Neural progenitor cell (in vitro differentiated cells): ENCODE results near the gene CAMK2A. TPM values are rescaled to one million over a fixed set of nuclear protein-coding genes. Genes with fewer than 3 reads are reported as not detected.

Source experiments
- DNase-seq: peaks from one replicate; pipeline ENCODE4 v3.0.0-alpha.2; 2016; ENCODE audit warnings: low spot score
- H2AFZ ChIP-seq: fragments of 200-600 bp; sonication (generic); replicated peaks from 2 replicates; pipeline ENCODE4 v1.6.1; 2016; ENCODE audit warnings: antibody characterized with exemption
- H3F3A ChIP-seq: fragments of 200-600 bp; sonication (generic); 2 replicates; pipeline ENCODE4 v1.6.1; 2016; ENCODE audit warnings: antibody characterized with exemption, low read depth
- H3K27ac ChIP-seq: fragments of 200-600 bp; sonication (generic); 2 replicates; pipeline ENCODE4 v1.5.1; 2016; ENCODE audit warnings: mild to moderate bottlenecking
- H3K27me3 ChIP-seq: fragments of 200-600 bp; sonication (generic); 2 replicates; pipeline ENCODE4 v1.6.1; 2016; ENCODE audit warnings: mild to moderate bottlenecking, moderate library complexity
- H3K36me3 ChIP-seq: fragments of 200-600 bp; sonication (generic); 2 replicates; pipeline ENCODE4 v1.5.1; 2016
- H3K4me1 ChIP-seq: fragments of 200-600 bp; sonication (generic); 2 replicates; pipeline ENCODE4 v1.6.1; 2016; ENCODE audit warnings: mixed run types
- H3K4me2 ChIP-seq: fragments of 200-600 bp; sonication (generic); 2 replicates; pipeline ENCODE4 v1.6.1; 2016
- H3K4me3 ChIP-seq: fragments of 200-600 bp; sonication (generic); 2 replicates; pipeline ENCODE4 v1.5.1; 2016
- H3K79me2 ChIP-seq: fragments of 200-600 bp; sonication (generic); 2 replicates; pipeline ENCODE4 v1.6.1; 2016; ENCODE audit warnings: low read depth
- H3K9ac ChIP-seq: fragments of 200-600 bp; sonication (generic); 2 replicates; pipeline ENCODE4 v1.6.1; 2016
- H3K9me3 ChIP-seq: fragments of 200-600 bp; sonication (generic); 2 replicates; pipeline ENCODE4 v1.5.1; 2016; ENCODE audit warnings: low read depth
- H4K20me1 ChIP-seq: fragments of 200-600 bp; sonication (generic); 2 replicates; pipeline ENCODE4 v1.6.1; 2016; ENCODE audit warnings: low read depth
- H3K27ac Mint-ChIP-seq: 3 replicates; pipeline ENCODE4 v1.8.0; 2021; ENCODE audit warnings: mixed read lengths
- H3K27me3 Mint-ChIP-seq: 2 replicates; pipeline ENCODE4 v1.8.0; 2022; ENCODE audit warnings: low read depth, mild to moderate bottlenecking, inconsistent platforms, moderate library complexity, mixed read lengths; ENCODE audit not compliant: insufficient read depth
- H3K36me3 Mint-ChIP-seq: 3 replicates; pipeline ENCODE4 v1.8.0; 2021; ENCODE audit warnings: mixed read lengths
- H3K4me1 Mint-ChIP-seq: 3 replicates; pipeline ENCODE4 v1.8.0; 2021; ENCODE audit warnings: mixed read lengths
- H3K4me3 Mint-ChIP-seq: 3 replicates; pipeline ENCODE4 v1.8.0; 2021; ENCODE audit warnings: mild to moderate bottlenecking, moderate library complexity, mixed read lengths
- H3K9me3 Mint-ChIP-seq: 3 replicates; pipeline ENCODE4 v1.8.0; 2020; ENCODE audit warnings: mixed read lengths
- CTCF ChIP-seq: fragments of 200-600 bp; sonication (generic); IDR thresholded peaks from 2 replicates; pipeline ENCODE4 v1.5.1; 2017; ENCODE audit warnings: antibody characterized with exemption, mild to moderate bottlenecking
- EZH2 ChIP-seq: fragments of 200-600 bp; sonication (generic); IDR thresholded peaks from 2 replicates; pipeline ENCODE4 v1.6.1; 2017; ENCODE audit warnings: antibody characterized with exemption, mild to moderate bottlenecking, moderate library complexity
- EZH2phosphoT487 ChIP-seq: fragments of 200-600 bp; sonication (generic); IDR thresholded peaks from 2 replicates; pipeline ENCODE4 v1.6.1; 2017; ENCODE audit warnings: antibody characterized with exemption
- total RNA-seq: library from RNA; depleted of rRNA; stranded (reverse); fragments of >200 nt; gene quantifications from 2 replicates; pipeline ENCODE4 v1.2.3, GENCODE V29; 2015; ENCODE audit warnings: low replicate concordance

Gene CAMK2A
- total RNA-seq, 1 donor from 2014 or later, result 0.09 TPM

DNA sequence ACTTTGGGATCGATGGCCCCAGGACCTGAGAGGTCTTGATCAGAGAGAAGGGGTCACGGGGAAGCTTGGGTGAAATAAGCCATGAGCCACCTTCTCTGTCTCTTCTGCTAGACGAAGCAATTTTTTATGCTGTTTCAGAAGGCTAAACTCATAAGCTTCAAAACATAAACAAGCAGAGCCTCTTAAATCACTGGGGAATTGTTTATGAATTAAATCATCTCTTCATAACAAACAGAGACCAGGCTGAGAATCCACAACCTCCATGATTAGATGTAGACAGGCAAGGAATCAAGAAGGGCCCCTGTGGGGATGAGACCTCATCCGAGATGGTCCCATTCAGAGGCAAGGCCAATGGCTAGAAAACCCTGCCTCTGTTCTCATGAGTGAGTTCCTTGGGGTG, 46.2 kb upstream of the CAMK2A start:
- no peak for TF ChIP-seq EZH2phosphoT487
- TF ChIP-seq EZH2, result no peak
- TF ChIP-seq CTCF, result no peak
- H3K4me3 ChIP-seq, result no peak overlapping the region
- H3F3A ChIP-seq, result no peaks in the 10 kb centered on the region
- Mint-ChIP-seq H3K4me1 (peaks cover 13% of the 10 kb centered on the region), H3K36me3 (no peaks in the 10 kb centered on the region), H3K27me3 (peaks cover 2% of the 10 kb centered on the region), H3K4me3 (no peak overlapping the region), H3K27ac (no peak overlapping the region), H3K9me3 (no peaks in the 10 kb centered on the region)
- no peaks in the 10 kb centered on the region for H3K4me1 ChIP-seq
- H2AFZ ChIP-seq, result no peak overlapping the region
- H3K9me3 ChIP-seq, result no peaks in the 10 kb centered on the region
- H4K20me1 ChIP-seq, result no peaks in the 10 kb centered on the region
- no peaks in the 10 kb centered on the region for H3K79me2 ChIP-seq
- DNase-seq, result no peak
- H3K9ac ChIP-seq, result no peak overlapping the region
- H3K27me3 ChIP-seq, result no peaks in the 10 kb centered on the region
- H3K4me2 ChIP-seq, result no peak overlapping the region
- no peak overlapping the region for H3K27ac ChIP-seq
- H3K36me3 ChIP-seq, result no peaks in the 10 kb centered on the region

DNA sequence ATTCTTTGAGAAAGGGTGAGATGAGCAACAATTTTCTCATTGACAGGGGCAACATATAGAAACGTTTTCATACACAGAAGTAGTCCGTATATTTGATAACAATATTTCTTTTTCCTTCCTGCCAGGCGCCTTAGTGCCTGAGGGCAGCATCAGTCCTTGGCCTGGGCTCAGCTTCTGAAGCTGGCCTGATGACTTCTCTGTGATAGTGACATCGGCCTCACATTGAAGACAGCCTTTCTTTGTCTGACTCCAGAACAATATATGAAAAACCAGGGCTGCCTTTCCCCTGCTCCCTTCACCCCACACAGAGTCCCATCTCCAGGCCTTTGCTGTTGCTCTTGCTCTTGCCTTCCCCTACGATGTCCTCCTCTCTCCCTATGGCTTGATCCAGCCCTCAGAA, 43.8 kb upstream of the CAMK2A start:
- Histone ChIP-seq H3K4me2 (no peak overlapping the region), H3K27ac (no peak overlapping the region), H3K4me1 (no peaks in the 10 kb centered on the region), H3K79me2 (no peaks in the 10 kb centered on the region), H2AFZ (no peak overlapping the region), H3K36me3 (no peaks in the 10 kb centered on the region), H4K20me1 (no peaks in the 10 kb centered on the region), H3F3A (no peaks in the 10 kb centered on the region), H3K9me3 (no peaks in the 10 kb centered on the region), H3K27me3 (no peaks in the 10 kb centered on the region), H3K4me3 (no peak overlapping the region), H3K9ac (no peak overlapping the region)
- DNase-seq, result no peak
- Mint-ChIP-seq H3K27ac (no peak overlapping the region), H3K36me3 (no peaks in the 10 kb centered on the region), H3K27me3 (peaks cover 5% of the 10 kb centered on the region), H3K4me3 (no peak overlapping the region), H3K4me1 (peaks cover 12% of the 10 kb centered on the region), H3K9me3 (no peaks in the 10 kb centered on the region)
- TF ChIP-seq CTCF, result no peak
- TF ChIP-seq EZH2phosphoT487, result no peak

DNA sequence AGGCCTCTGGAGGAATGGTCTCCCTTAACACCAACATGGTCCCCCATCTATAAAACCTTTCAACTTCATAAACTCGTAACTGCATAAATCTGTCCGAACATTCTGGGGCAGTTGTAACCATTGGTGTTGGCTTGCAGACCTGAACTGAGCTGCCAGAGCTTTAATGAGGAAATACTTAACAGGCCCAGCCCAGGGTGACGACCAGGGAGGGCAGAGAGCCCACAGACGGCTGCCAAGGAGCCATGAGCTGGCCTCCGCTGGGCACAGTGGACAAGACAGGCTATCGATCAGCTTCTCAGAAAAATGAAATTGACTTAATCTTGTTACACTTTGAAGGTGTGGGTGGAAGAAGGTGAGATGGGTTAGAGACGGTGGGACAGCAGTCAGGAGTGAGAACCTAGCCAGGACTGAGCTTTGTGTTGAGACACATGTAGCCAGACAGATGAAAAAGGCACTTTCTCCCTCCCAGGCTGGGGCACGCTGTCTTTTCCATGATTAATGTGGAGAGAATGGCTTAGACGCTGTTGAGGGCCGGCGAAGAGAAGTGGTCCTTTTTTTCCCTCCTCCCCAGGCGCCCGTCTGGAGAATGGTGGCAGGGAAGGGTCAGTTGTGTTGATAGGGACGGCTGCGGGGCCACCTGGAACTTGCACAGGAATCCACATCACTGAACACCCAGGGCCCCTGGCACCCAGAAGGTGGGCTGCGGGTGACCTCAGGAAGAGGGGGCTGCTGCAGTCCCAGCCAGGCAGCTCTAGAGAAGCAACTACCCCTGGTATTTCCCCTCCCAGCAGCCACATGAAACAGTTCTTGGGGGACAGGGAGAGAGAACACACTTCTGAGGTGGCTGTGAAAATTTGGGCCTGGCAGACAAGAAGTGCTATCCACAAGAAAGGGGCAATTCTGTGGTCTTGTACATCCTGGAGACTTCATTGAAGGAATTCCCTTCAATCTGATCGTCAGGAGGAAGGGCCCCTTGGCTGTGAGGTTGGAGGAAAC, 40.6 kb upstream of the CAMK2A start:
- TF ChIP-seq CTCF, result no peak
- TF ChIP-seq EZH2phosphoT487, result no peak
- TF ChIP-seq EZH2, result no peak
- peak overlapping the region; percentile 43 for H3K27ac Mint-ChIP-seq
- no peaks in the 10 kb centered on the region for H3K27me3 ChIP-seq
- H3K4me3 ChIP-seq, result no peak overlapping the region
- peaks cover 29% of the 10 kb centered on the region for H3K4me1 Mint-ChIP-seq
- peaks cover 5% of the 10 kb centered on the region for H3K27me3 Mint-ChIP-seq
- H3F3A ChIP-seq, result no peaks in the 10 kb centered on the region
- no peaks in the 10 kb centered on the region for H4K20me1 ChIP-seq
- H3K36me3 ChIP-seq, result no peaks in the 10 kb centered on the region
- peaks cover 13% of the 10 kb centered on the region for H3K4me1 ChIP-seq
- no peaks in the 10 kb centered on the region for H3K79me2 ChIP-seq
- no peaks in the 10 kb centered on the region for H3K36me3 Mint-ChIP-seq
- H3K9me3 ChIP-seq, result no peaks in the 10 kb centered on the region
- no peak overlapping the region for H3K9ac ChIP-seq
- no peak overlapping the region for H3K27ac ChIP-seq
- H3K4me3 Mint-ChIP-seq, result no peak overlapping the region
- H3K4me2 ChIP-seq, result no peak overlapping the region
- no peak for DNase-seq
- no peaks in the 10 kb centered on the region for H3K9me3 Mint-ChIP-seq
- no peak overlapping the region for H2AFZ ChIP-seq
